Skeletal muscle tissue (tissue), 4 donors: ENCODE results near the gene ECEL1. TPM values are rescaled to one million over a fixed set of nuclear protein-coding genes. Genes with fewer than 3 reads are reported as not detected.

Experiments used
- H3K27ac ChIP-seq: one replicate; pipeline ENCODE4 v1.7.0; 2013; ENCODE audit warnings: mild to moderate bottlenecking, low read depth, low read length, inconsistent platforms
- H3K27me3 ChIP-seq, 3 donors: one replicate each; pipeline ENCODE4 v1.7.0; 2013; ENCODE audit warnings: low read length in 3 of 3; ENCODE audit not compliant: control insufficient read depth in 3 of 3, insufficient read depth in 3 of 3
- H3K36me3 ChIP-seq, 3 donors: one replicate each; pipeline ENCODE4 v1.7.0; 2013; ENCODE audit warnings: low read length in 3 of 3; ENCODE audit not compliant: control insufficient read depth in 3 of 3, insufficient read depth in 3 of 3
- H3K4me1 ChIP-seq, 3 donors: one replicate each; pipeline ENCODE4 v1.7.0; 2013; ENCODE audit warnings: low read length in 3 of 3, mild to moderate bottlenecking in 3 of 3; ENCODE audit not compliant: control insufficient read depth in 3 of 3, insufficient read depth in 3 of 3
- H3K4me3 ChIP-seq, 3 donors: one replicate each; pipeline ENCODE4 v1.7.0; 2013; ENCODE audit warnings: low read length in 3 of 3
- H3K9ac ChIP-seq, 3 donors: one replicate each; pipeline ENCODE4 v1.7.0; 2013; ENCODE audit warnings: low read length in 3 of 3, mild to moderate bottlenecking in 3 of 3, moderate library complexity in 2 of 3, low read depth in 1 of 3
- H3K9me3 ChIP-seq, 3 donors: one replicate each; pipeline ENCODE4 v1.7.0; 2013; ENCODE audit warnings: low read length in 3 of 3; ENCODE audit not compliant: control insufficient read depth in 3 of 3
- total RNA-seq: library from RNA; depleted of rRNA; stranded (reverse); fragments of >200 nt; gene quantifications from one replicate; pipeline ENCODE4 v1.2.3, GENCODE V29; 2014
- donor health status: Osteomylitis.

Gene ECEL1
- total RNA-seq, 1 donor from 2014 or later = 1.0 TPM

DNA sequence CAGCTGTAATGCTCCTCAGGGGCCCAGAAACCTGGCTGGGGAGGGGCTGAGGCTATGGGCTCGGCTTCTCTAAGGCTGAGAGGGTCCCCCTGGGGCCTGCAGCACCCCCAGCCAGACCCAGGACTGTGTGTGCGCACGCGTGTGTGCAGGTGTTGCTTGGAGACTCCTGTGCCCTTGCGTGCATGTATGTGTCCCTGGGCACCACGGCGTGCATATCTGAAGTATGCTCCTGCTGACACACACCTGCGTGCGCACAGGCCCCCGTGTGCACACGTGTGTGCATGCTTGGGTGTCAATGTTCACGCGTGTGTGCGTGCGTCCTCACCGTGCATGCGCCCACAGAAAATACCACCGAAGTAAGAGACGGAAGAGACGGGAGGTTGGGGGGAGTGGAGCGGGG, 14.9 kb upstream of the ECEL1 start:
- Histone ChIP-seq H3K27ac (no peak overlapping the region), H3K27me3 (peaks cover 0 to 18% (median 8%) of the 10 kb centered on the region in 3 donors), H3K4me1 (peaks cover 5 to 10% (median 9%) of the 10 kb centered on the region in 3 donors), H3K9ac (no peak overlapping the region), H3K36me3 (no peaks in the 10 kb centered on the region), H3K9me3 (no peaks in the 10 kb centered on the region), H3K4me3 (no peak overlapping the region)

- no peak overlapping the region for H3K27ac ChIP-seq
These were observed 14.3 kb upstream of the ECEL1 start for GRCh38 chr2:232501794-232502390.

GRCh38 chr2:232501331-232501771, 13.7 kb upstream of the ECEL1 start:
- Histone ChIP-seq H3K4me1 (peaks cover 5 to 10% (median 9%) of the 10 kb centered on the region in 3 donors), H3K27ac (no peak overlapping the region), H3K4me3 (no peak overlapping the region), H3K9ac (no peak overlapping the region), H3K9me3 (no peaks in the 10 kb centered on the region), H3K27me3 (peaks cover 0 to 14% (median 8%) of the 10 kb centered on the region in 3 donors), H3K36me3 (no peaks in the 10 kb centered on the region)

More at GRCh38 chr2:232501794-232502390, 14.3 kb upstream of the ECEL1 start:
- peaks cover 0 to 18% (median 8%) of the 10 kb centered on the region in 3 donors for H3K27me3 ChIP-seq
- no peaks in the 10 kb centered on the region for H3K36me3 ChIP-seq
- no peak overlapping the region for H3K4me3 ChIP-seq
- peaks cover 5 to 10% (median 9%) of the 10 kb centered on the region in 3 donors for H3K4me1 ChIP-seq
- no peaks in the 10 kb centered on the region for H3K9me3 ChIP-seq
- H3K9ac ChIP-seq = no peak overlapping the region

DNA sequence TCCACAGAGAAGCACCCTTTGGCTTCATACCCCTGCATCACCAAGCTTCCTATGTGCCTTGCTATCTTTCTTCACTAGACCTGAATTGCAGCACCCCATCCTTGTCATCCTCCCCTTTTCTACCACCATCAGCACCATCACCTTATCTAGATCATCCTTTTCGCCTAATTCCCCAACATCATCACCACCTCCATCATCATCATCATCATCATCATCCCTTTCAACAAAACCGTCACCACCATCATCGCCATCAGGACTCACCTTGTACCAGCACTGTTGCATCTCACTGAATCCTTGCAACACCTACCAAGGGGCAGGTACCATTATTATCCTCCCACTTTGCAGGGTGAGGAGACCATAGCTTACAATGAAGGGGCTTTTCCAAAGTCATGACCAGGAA, 10.8 kb upstream of the ECEL1 start:
- Histone ChIP-seq H3K4me3 (no peak overlapping the region), H3K27ac (no peak overlapping the region), H3K9me3 (no peaks in the 10 kb centered on the region), H3K27me3 (peaks cover 0 to 5% (median 0%) of the 10 kb centered on the region in 3 donors), H3K9ac (no peak overlapping the region), H3K4me1 (peaks cover 3 to 10% (median 8%) of the 10 kb centered on the region in 3 donors), H3K36me3 (no peaks in the 10 kb centered on the region)

DNA sequence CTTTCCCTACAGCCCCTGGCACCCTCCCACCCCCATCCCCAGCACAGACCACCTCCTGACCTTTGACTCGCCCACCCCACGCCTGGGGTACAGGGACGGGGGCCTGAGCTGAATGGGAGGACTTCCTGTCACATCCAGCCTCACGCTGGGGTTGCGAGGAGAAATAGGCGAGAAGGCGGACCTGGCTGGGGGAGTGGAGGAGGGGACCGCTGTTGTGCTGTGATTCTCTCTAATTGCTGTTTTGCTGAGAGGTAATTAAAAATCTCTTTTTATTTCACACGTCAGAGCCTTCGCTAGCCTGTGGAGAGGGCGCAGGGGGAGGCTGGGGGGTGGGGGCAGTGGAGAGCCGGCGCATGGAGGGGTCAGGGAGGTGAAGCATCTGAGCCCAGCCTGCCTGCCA, 9.7 kb upstream of the ECEL1 start:
- H3K36me3 ChIP-seq = no peaks in the 10 kb centered on the region
- H3K9me3 ChIP-seq = no peaks in the 10 kb centered on the region
- H3K4me1 ChIP-seq = peaks cover 0 to 7% (median 6%) of the 10 kb centered on the region in 3 donors
- peaks cover 0 to 5% (median 0%) of the 10 kb centered on the region in 3 donors for H3K27me3 ChIP-seq
- H3K27ac ChIP-seq = no peak overlapping the region
- H3K9ac ChIP-seq = no peak overlapping the region
- no peak overlapping the region for H3K4me3 ChIP-seq

GRCh38 chr2:232496501-232497270, 9.1 kb upstream of the ECEL1 start:
- Histone ChIP-seq H3K4me3 (no peak overlapping the region), H3K4me1 (peaks cover 0 to 3% (median 3%) of the 10 kb centered on the region in 3 donors), H3K36me3 (no peaks in the 10 kb centered on the region), H3K9me3 (no peaks in the 10 kb centered on the region), H3K27me3 (peaks cover 0 to 5% (median 0%) of the 10 kb centered on the region in 3 donors), H3K9ac (no peak overlapping the region), H3K27ac (no peak overlapping the region)

DNA sequence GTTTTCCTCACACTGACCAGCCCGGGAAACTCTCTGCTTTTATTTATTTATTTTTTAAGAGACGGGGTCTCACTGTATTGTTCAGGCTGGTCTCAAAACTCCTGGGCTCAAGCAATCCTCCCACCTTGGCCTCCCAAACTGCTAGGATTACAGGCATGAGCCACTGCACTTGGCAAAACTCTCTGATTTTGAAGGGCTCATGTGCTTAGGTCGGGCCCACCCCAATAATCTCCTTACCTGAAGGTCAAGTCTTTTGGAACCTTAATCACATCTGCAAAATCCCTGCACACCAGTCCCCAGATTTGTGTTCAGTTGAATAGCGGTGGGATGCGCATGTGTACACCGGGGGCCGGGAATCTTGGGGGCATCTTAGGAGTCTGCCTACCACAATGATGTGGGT, 7.7 kb upstream of the ECEL1 start:
- no peaks in the 10 kb centered on the region for H3K4me1 ChIP-seq
- H3K4me3 ChIP-seq = no peak overlapping the region
- H3K27ac ChIP-seq = no peak overlapping the region
- no peak overlapping the region for H3K9ac ChIP-seq
- no peaks in the 10 kb centered on the region for H3K36me3 ChIP-seq
- H3K27me3 ChIP-seq = peaks cover 0 to 5% (median 0%) of the 10 kb centered on the region in 3 donors
- no peaks in the 10 kb centered on the region for H3K9me3 ChIP-seq

DNA sequence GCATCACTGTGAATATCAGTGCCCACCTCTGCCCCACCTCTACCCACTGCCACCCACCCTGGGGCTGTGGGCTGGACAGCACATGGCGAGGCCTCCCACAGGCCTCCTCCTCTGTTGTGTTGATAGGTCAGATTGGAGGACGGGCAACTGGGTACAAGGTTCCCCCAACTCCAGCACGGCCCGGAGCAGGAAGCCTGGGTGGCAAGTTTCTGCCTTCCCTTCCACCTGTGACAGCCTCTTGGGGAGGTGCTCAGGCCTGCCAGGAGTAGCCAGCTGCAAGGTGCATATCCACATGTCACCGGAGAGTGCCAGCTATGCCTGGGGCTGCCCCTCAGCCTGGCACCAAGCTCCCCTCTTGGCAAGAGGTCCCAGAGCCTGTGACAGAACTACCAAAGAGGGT, 6.9 kb upstream of the ECEL1 start:
- no peak overlapping the region for H3K4me3 ChIP-seq
- no peaks in the 10 kb centered on the region for H3K4me1 ChIP-seq
- no peak overlapping the region for H3K27ac ChIP-seq
- H3K9me3 ChIP-seq = no peaks in the 10 kb centered on the region
- peaks cover 0 to 3% (median 3%) of the 10 kb centered on the region in 3 donors for H3K27me3 ChIP-seq
- no peaks in the 10 kb centered on the region for H3K36me3 ChIP-seq
- H3K9ac ChIP-seq = no peak overlapping the region

GRCh38 chr2:232493701-232494474, 6.3 kb upstream of the ECEL1 start:
- H3K27ac ChIP-seq = no peak overlapping the region
- H3K9ac ChIP-seq = no peak overlapping the region
- peaks cover 0 to 7% (median 3%) of the 10 kb centered on the region in 3 donors for H3K27me3 ChIP-seq
- no peaks in the 10 kb centered on the region for H3K36me3 ChIP-seq
- H3K4me1 ChIP-seq = no peaks in the 10 kb centered on the region
- no peaks in the 10 kb centered on the region for H3K9me3 ChIP-seq
- no peak overlapping the region for H3K4me3 ChIP-seq
